HG03045 (cell line): Measurements from ENCODE around the gene IGSF9B.
"Not testable (repeated sequence)": the region's sequence is repeated elsewhere in the genome, so short reads cannot be mapped to it uniquely, and the experiment has no call there.

Experiments
- ATAC-seq: cut with Tn5 transposase; IDR thresholded peaks from one replicate; pipeline ENCODE4 v1.9.1; 2021; ENCODE audit warnings: mild to moderate bottlenecking, moderate library complexity; ENCODE audit not compliant: unreplicated experiment

Gene IGSF9B

DNA sequence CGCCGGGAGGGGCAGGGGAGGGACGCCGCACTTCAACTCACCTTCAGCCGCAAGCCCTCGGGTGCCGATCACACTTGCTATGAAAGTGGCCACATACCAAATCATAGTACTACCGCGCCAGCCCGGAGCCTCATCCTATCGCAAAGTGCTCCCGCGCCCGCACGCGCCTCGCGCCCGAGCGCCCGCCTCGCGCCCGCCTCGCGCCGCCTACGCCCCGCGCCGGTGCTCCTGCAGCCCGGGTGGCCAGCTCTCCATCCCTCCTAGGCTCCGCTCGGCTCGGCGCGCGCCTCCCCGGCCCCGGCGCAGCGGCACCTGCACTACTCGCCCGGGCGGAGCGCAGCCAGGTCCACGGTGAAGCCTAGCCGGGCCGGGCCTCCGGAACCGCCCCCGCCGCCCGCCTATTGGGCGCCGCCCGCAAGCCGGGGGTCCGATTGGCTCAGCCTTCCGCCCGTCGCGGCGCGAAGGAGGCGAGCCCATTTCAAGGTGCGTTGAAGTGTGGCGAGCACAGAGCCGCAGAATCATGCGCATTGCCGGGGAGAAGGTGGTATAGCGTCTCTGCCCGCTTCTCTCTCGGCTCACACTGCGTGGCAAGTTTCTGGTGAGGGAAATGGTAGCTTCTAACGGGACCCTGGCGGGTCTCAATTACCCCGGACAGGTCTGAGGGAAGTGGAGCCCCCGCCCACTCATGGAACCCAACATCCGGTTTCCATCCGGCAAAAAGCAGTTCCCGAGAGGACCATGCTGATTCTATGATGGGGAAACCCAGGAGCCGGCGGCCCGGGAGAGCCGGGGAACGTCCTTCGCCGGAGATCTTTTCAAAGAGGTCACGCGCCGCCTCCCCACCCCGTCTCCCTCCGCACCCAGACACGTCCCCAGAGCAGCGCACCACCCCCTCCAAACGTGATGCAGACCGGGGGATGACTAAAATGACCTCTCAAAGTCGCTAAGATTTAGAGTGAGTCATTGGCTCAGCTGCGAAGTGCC, at the start of gene IGSF9B:
Gene IGSF9B (minus strand): TSS at position 319 of the 984 bp plus-strand sequence. CDS start 214 bp downstream, at position 105.
- peak; percentile 97 for ATAC-seq

- no peak for ATAC-seq
Measured at GRCh38 chr11:134004496-134005172, 47.9 kb upstream of the IGSF9B start.

DNA sequence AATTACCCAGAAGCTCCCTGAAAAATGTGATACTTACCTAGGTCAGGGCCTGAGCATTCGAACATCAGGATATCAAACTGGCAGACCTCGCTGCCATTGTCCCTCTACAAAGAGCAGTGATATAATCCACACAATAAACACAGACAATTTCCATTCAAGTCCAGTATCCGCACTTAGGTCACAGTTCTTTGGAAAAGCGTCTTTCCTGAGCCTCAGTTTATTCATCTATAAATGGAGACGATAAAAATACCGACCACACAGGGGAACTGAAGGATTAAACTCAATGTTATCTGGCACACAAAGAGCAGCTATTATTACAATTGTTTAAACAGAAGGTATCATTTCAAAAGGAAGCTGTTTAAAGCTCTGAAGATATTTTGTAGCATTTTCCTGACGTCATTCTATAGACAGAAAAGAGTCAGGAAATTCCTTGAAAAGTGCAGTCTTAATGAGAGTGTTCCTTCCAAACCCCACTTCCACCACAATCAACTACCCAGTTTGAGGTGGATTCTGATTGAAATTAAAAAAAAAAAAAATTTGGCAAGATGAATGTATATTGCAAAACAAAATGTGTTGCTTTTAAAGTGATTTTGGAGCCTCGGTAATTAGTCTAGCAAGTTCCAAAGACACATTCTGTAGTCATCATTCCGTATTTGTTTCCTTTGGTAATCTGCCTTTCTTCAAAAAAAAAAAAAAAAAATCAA, 47.2 kb upstream of the IGSF9B start:
- no peak for ATAC-seq

DNA sequence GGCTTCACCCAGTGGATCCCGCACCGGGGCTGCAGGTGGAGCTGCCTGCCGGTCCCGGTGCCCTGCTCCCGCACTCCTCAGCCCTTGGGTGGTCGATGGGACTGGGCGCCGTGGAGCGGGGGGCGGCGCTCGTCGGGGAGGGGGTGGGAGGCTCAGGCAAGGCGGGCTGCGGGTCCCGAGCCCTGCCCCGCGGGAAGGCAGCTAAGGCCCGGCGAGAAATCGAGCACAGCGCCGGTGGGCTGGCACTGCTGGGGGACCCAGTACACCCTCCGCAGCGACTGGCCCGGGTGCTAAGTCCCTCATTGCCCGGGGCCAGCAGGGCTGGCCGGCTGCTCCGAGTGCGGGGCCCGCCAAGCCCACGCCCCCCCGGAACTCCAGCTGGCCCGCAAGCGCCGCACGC, 46.1 kb upstream of the IGSF9B start:
- not testable (repeated sequence) for ATAC-seq

DNA sequence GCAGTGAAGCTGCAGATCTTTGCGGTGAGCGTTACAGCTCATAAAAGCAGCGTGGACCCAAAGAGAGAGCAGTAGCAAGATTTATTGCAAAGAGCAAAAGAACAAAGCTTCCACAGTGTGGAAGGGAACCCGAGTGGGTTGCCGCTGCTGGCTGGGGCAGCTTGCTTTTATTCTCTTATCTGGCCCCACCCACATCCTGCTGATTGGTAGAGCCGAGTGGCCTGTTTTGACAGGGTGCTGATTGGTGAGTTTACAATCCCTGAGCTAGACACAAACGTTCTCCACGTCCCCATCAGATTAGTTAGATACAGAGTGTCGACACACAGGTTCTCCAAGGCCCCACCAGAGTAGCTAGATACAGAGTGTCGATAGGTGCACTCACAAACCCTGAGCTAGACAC, 45.6 kb upstream of the IGSF9B start:
- not testable (repeated sequence) for ATAC-seq

DNA sequence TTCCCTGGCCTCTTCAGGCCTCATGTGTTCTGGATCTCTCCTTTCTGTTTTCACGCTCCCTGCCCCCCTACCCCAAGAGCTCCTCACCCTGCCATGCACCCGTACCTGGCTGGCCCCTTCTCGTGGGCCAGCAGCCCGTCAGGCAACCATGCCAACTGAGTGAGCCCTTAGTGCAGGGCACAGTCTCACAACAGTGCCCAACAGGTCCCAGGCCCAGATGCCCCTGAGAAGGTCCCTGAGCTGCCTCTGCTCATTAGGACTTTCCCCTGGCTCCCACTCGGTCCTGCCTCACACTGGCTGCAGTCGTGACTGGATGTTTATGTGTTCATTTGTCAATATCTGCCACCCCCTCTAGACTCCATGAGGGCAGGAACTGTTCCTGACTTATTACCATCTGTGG, 44.8 kb upstream of the IGSF9B start:
- ATAC-seq, result no peak

DNA sequence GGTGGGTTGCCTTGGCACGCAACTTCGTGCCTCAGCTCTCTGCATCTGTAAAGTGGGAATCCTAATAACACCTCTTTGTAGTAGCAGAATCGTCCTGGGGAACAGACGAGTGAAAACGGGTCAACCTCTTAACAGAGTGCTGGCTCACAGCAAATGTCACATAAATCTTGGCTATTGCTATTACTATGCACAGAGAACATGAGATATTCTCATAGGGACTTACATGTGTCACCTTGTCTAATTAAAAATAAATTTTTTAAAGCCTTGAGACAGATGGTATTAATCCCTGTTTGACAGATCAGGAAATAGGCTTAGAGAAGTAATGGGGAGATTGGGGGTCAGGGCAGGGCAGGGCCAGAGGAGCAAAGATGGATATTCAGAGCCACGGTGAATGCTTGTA, 44.3 kb upstream of the IGSF9B start:
- ATAC-seq, result no peak

DNA sequence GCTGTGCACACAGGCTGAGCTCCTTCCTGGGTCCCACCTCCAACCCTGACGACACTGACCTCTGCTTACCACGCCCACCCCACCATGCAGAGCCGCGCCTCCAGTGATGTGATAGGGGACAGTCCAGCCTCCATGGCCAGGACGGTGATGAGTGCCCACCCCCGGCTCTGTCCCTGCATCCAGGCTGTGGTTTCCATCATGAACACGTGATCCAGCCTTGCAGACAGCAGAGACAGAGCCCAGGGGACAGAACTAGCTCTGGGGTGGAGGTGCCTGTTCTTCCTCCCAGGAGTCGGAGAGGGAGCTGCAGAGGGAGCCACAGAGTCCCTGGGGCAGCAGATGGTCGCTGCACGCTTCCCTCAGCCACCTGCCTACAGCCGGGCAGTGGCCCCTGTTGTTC, 42.6 kb upstream of the IGSF9B start:
- no peak for ATAC-seq

DNA sequence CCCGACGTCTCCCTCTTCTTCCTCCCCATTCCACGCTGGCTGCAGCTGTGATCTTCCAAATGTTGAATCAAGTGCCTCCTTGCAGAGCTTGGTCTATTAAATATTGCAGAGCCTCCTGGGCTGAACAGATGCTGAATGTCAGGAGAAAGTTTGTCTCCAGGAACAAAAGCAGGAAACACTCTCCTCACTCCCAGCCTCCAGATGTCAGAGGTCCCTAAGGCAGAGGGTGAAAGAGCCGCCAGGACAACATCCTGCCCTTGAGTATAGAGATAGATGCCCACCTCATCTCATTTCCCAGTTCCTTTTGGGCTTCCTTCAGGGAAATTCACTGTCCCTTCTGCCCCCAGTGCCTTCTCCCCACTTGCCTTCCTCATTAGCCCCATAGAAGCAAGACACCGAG, 40.8 kb upstream of the IGSF9B start:
- ATAC-seq, result no peak

- ATAC-seq, result no peak
Measured at GRCh38 chr11:133996671-133997070, 39.9 kb upstream of the IGSF9B start.

GRCh38 chr11:133995066-133995465, 38.3 kb upstream of the IGSF9B start:
- no peak for ATAC-seq

- no peak for ATAC-seq
Measured at GRCh38 chr11:133993921-133994320, 37.2 kb upstream of the IGSF9B start.

DNA sequence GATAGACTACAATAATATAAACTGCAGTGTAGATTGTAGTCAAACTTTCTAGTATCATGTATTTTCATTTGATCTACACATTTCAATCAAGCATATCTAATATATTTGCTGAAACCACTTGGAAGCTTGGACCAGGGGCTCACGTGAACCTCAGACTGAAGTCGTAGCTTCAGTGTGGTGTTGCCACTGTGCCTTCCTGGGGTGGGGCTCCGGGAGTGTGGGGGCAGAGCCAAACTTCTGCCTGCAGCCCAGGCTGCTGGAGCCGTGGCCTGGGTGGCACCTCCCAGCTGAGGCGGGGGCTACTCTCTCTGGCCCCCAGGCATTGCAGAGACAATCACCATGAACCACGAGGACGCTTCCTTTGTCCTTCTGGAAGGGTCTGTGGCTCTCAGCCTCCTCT, 36.3 kb upstream of the IGSF9B start:
- ATAC-seq, result no peak

DNA sequence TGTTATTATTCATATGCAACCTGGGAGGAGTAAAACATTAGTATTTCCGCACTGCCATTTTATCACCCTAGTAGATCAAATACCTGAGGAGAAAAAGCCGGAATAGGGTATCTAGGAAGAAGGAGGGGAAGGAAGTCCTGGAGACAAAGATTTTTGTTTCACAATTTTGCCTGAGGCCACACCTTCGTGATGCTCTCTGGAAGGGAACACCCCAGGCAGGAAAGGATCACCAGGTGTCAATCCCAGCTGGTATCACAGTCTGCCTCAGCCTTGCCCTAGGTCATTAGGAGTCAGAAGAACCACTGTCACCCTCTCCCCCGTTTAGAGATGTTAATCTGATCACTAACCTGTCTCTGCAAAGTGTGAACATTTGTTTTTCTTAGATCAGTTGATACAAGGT, 35.4 kb upstream of the IGSF9B start:
- no peak for ATAC-seq

- no peak for ATAC-seq
Measured at GRCh38 chr11:133991101-133991500, 34.3 kb upstream of the IGSF9B start.

GRCh38 chr11:133990501-133990900, 33.7 kb upstream of the IGSF9B start:
- no peak for ATAC-seq

DNA sequence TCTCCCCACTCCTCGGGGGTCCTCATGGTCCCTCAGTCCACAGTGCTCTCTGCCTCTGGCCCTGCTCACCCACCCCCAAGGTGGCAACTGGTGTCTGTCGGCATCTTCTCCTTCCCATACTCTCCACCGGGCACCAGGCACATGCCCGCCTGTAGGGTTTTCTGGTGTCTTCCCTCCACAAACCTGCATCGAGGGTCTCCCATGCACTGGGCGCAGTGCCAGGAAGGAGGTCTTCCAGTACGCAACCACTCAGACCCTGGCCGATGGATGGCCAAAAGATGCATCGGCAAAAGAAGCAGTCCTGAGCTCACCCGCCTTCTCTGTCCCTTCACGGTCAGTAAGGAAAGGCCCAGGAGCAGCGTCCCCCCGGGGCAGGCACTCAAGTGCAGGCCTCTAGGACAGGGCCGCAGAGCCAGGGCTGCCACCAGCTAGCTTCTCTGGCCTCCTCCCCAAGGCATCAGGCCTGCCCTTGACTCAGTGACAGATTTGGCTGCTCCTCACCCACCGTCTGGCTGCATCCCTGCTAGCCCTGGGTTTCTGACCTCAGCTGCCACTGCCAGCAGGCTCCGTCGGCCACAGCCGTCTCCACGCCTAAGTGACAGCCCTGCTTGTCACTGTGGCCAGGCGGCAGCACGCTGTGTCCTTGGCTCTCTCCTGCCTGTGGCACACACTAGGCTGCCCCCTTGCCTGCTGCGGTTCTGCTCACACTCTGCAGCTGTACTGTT, 32.1 kb upstream of the IGSF9B start:
- ATAC-seq, result no peak

DNA sequence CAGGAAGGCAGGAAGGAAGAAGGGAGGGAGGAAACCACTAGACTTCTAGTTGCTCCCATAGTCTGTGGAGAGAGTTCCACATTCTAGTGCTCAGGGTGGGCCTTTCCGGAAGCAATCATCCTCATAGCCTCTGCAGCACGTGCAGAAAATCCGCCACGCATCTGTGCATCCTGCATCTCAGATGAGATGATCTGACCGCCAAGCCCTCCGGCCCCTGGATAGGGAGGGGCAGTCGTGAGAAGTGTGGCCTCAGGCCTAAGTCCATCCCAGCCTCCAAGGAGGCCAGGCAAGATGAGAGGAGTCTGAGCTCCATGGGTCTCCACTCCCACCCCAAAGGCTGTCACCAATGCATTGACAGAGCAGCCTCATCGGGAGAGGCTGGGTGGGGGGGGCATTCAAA, 30.4 kb upstream of the IGSF9B start:
- ATAC-seq, result no peak

DNA sequence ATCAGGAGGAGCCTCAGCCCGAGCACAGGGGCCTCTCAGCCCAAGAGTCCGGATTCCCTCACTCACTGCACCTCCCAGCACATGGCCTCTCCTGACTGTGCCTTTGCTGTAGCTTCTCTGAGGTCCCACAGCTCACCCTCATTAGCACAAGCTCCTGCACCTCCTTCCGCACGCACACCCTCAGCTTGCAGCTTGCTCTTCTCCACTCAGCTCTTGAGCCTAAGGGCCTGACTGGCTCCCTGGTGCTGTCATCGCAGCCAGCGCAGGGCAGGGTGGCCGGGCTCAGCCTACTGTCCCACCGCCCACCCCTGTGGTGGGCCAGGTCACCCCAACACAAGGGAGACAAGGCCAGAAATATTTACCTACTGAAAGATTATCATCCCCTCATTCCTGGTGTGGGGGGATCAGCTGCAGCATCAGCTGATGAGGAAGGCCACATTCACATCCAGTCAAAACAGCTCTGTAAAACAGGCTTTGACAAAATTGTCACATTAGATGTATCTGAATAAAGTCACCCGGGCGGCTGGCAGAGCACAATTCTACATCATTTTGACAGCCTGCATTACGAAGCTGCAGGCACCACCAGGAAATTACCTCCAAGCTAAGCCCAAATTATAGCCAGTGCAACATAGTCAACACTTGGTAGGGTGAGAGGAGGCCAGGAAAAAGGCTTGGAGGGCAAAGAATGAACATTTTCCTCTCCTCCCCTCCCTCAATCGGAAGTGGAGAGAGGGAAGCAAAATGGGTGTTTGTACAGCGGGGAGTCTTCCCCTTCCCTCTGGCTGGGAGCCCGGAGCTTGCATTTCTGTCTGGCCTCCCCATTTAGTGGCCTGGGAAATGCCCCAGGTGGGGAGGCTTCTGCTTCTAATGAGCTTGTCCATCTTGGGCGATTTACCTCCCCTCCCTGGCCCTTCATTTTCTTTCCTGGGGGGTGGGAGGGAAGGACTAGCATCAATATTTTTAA, 29.5 kb upstream of the IGSF9B start:
- ATAC-seq, result no peak

GRCh38 chr11:133984828-133985227, 28.1 kb upstream of the IGSF9B start:
- ATAC-seq, result no peak
